ENCODE results near the gene CAMTA1. TPM values are rescaled to one million over a fixed set of nuclear protein-coding genes. Genes with fewer than 3 reads are reported as not detected.

CAMTA1 gene
- total and polyA plus RNA-seq, 12 donors, result 123 to 265 (median 142) TPM

DNA sequence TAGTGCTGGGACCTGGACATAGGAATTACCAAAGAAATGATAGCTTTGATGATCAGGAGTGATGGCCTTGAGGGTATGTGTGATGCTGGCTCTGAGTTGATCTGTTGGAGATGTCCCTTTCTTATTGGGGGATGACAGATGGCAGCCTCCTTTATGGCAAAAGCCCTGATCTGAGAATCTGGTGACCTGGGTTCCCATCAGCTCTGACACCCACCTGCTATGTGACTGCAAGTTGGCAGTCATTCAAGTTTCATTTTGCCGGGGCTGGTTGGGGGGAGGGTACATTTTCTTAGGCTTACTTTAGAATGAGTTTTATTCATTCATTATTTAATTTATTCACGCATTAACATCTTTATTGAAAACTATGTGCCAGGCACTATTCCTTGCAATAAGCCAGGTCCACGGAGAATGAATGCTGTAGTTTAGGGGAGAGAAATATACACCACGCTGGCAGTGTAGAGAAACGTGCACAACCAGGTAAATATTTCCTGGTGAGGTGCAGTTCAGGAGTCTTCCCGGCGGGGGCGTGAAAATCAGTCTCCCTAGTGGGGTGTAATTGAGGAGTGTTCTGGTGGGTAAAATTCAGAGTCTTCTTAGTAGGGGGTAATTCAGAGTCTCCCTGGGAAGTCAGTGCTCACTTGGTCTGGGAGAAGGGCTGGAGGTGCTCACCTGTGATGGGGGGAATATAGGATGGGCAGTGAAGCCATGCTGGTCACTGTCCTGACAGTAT is 401.3 kb downstream of the CAMTA1 start:
- intact Hi-C loops (cut with DNase I), result no loop called here
- Histone ChIP-seq H3K9me3 (peaks cover 0 to 7% (median 0%) of the 10 kb centered on the region in 11 donors), H3K27me3 (peaks cover 0 to 14% (median 0%) of the 10 kb centered on the region in 7 donors), H3K4me1 (no peaks in the 10 kb centered on the region), H3K27ac (no peak overlapping the region), H3K36me3 (no peaks in the 10 kb centered on the region), H3K4me3 (no peak overlapping the region)
- DNase-seq, result no peak
- TF ChIP-seq, protein P1, sequence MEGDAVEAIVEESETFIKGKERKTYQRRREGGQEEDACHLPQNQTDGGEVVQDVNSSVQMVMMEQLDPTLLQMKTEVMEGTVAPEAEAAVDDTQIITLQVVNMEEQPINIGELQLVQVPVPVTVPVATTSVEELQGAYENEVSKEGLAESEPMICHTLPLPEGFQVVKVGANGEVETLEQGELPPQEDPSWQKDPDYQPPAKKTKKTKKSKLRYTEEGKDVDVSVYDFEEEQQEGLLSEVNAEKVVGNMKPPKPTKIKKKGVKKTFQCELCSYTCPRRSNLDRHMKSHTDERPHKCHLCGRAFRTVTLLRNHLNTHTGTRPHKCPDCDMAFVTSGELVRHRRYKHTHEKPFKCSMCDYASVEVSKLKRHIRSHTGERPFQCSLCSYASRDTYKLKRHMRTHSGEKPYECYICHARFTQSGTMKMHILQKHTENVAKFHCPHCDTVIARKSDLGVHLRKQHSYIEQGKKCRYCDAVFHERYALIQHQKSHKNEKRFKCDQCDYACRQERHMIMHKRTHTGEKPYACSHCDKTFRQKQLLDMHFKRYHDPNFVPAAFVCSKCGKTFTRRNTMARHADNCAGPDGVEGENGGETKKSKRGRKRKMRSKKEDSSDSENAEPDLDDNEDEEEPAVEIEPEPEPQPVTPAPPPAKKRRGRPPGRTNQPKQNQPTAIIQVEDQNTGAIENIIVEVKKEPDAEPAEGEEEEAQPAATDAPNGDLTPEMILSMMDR (IDR thresholded peaks at IDR 0.05), result no peak
- no peak for ATAC-seq
- WGBS, 2 donors, result 53 to 56% methylated on average over 8 of the region's 8 CpGs

GRCh38 chr1:7187112-7187493 is 401.8 kb downstream of the CAMTA1 start:
- WGBS, 2 donors, result 87 to 89% methylated on average over 4 of the region's 4 CpGs
- ATAC-seq, result no peak

GRCh38 chr1:7190261-7190660 is 405.0 kb downstream of the CAMTA1 start:
- WGBS, 2 donors, result 93% methylated on average over 3 of the region's 3 CpGs
- TF ChIP-seq, protein P1 (IDR thresholded peaks at IDR 0.05), result no peak
- DNase-seq, result no peak

More at GRCh38 chr1:7187112-7187493, 401.8 kb downstream of the CAMTA1 start:
- no peak overlapping the region for H3K4me3 ChIP-seq
- H3K9me3 ChIP-seq, result peaks cover 0 to 2% (median 0%) of the 10 kb centered on the region in 11 donors
- H3K4me1 ChIP-seq, result no peaks in the 10 kb centered on the region
- H3K36me3 ChIP-seq, result no peaks in the 10 kb centered on the region
- no peak for DNase-seq
- no peak overlapping the region for H3K27ac ChIP-seq
- intact Hi-C loops (cut with DNase I), result no loop called here
- TF ChIP-seq, protein P1 (IDR thresholded peaks at IDR 0.05), result no peak
- H3K27me3 ChIP-seq, result peaks cover 0 to 11% (median 0%) of the 10 kb centered on the region in 7 donors

DNA sequence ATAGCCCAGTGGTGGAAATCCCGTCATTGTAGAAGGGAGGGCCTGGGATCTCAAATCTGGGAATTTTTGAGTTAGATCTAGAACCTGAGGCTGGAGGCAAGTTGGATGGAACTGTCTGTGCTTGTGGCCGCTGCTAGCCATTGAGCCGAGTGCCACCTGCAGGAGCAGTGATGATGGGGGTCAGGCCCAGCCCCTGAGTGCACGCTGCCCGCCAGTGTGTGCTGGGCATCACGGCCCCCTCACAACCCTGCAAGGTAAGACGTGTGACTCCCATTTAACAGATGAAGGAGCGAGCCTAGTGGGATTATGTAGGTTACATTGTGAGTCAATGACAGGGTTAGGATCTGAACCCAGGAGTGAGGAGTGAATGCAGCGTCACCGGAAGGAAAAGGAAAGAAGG is 407.2 kb downstream of the CAMTA1 start:
- DNase-seq, result no peak
- intact Hi-C loops (cut with DNase I), result no loop called here
- Histone ChIP-seq H3K36me3 (no peaks in the 10 kb centered on the region), H3K27ac (no peak overlapping the region), H3K4me3 (no peak overlapping the region), H3K9me3 (no peaks in the 10 kb centered on the region), H3K27me3 (no peaks in the 10 kb centered on the region), H3K4me1 (no peaks in the 10 kb centered on the region)
- WGBS, 2 donors, result 92 to 93% methylated on average over 10 of the region's 10 CpGs
- ATAC-seq, result no peak
- TF ChIP-seq, protein P1 (IDR thresholded peaks at IDR 0.05), result no peak

More at GRCh38 chr1:7190261-7190660, 405.0 kb downstream of the CAMTA1 start:
- no peak for ATAC-seq
- intact Hi-C loops (cut with DNase I), result no loop called here
- peaks cover 0 to 9% (median 0%) of the 10 kb centered on the region in 7 donors for H3K27me3 ChIP-seq
- no peaks in the 10 kb centered on the region for H3K36me3 ChIP-seq
- no peak overlapping the region for H3K27ac ChIP-seq
- no peak overlapping the region for H3K4me3 ChIP-seq
- H3K9me3 ChIP-seq, result no peaks in the 10 kb centered on the region
- no peaks in the 10 kb centered on the region for H3K4me1 ChIP-seq
